Measurements from ENCODE around the gene NLGN1. TPM values are rescaled to one million over a fixed set of nuclear protein-coding genes. Genes with fewer than 3 reads are reported as not detected.

Gene NLGN1
- polyA plus RNA-seq, 2 of the 4 experiments (the other 2 are of a cell fraction) = not detected

DNA sequence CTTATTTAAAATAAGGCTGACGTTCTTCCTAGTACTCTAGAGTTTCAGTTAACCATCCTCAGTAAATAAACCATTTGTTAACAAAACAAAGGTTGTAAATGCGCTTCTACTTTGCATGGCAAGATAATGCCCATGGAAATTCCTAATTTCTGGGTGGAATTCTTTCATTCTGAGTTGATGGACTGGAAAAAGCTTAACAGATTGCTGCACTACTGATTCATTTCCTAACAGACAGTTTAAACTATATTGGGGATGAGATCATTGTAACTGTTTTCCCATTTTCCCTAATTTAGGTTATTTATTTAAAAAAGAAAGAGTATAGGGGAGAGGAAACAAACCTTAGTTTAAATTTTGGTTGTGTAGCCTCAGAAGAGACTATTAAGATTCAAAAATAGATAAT is 342.2 kb downstream of the NLGN1 start:
- FAIRE-seq = no peak

DNA sequence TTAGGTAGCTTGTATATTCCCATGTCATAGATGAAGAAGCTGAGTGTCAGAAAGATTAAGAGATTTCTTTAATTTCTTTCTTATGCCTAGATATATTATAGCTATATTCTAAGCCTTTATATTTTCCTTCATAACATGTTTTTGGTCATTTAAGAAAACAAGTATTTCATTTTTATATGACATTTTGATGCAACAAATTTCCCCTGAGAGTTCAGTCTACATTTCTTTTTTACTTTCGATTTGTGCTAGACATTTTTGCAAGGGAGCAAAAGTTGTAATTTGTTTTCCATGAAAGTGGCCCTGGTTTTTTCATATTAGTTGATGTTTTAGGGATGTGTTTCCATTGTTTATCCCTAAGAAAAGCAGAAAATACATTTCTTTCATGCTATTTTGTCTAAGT is 344.9 kb downstream of the NLGN1 start:
- no peak for ATAC-seq
- WGBS (ENCODE audit: missing lambda C conversion rate) = 3% methylated on average over 1 of the region's 1 CpG
- TF ChIP-seq KDM1A (IDR thresholded peaks at IDR 0.05; ENCODE audit: low read depth) = no peak
- no peak for TF ChIP-seq ZSCAN20 (CRISPR knock-in tag; IDR thresholded peaks at IDR 0.05)
- no peak for TF ChIP-seq NFE2L2 (conservative IDR thresholded peaks at IDR 0.05; ENCODE audit: low read length)
- no peak for TF ChIP-seq CEBPB (IDR thresholded peaks at IDR 0.05)
- TF ChIP-seq, protein P1, sequence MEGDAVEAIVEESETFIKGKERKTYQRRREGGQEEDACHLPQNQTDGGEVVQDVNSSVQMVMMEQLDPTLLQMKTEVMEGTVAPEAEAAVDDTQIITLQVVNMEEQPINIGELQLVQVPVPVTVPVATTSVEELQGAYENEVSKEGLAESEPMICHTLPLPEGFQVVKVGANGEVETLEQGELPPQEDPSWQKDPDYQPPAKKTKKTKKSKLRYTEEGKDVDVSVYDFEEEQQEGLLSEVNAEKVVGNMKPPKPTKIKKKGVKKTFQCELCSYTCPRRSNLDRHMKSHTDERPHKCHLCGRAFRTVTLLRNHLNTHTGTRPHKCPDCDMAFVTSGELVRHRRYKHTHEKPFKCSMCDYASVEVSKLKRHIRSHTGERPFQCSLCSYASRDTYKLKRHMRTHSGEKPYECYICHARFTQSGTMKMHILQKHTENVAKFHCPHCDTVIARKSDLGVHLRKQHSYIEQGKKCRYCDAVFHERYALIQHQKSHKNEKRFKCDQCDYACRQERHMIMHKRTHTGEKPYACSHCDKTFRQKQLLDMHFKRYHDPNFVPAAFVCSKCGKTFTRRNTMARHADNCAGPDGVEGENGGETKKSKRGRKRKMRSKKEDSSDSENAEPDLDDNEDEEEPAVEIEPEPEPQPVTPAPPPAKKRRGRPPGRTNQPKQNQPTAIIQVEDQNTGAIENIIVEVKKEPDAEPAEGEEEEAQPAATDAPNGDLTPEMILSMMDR (IDR thresholded peaks at IDR 0.05) = no peak
- no peak for TF ChIP-seq RNF2 (IDR thresholded peaks at IDR 0.05; ENCODE audit: borderline replicate concordance, low read depth)
- TF ChIP-seq, protein P2, sequence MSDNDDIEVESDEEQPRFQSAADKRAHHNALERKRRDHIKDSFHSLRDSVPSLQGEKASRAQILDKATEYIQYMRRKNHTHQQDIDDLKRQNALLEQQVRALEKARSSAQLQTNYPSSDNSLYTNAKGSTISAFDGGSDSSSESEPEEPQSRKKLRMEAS (IDR thresholded peaks at IDR 0.05) = no peak
- no peak for TF ChIP-seq CBX2 (IDR thresholded peaks at IDR 0.05; ENCODE audit: borderline replicate concordance, low read depth)
- no peak for TF ChIP-seq RARB (CRISPR knock-in tag; IDR thresholded peaks at IDR 0.05)
- TF ChIP-seq POLR2AphosphoS2 (conservative IDR thresholded peaks at IDR 0.05; ENCODE audit: low read length) = no peak
- no peak for TF ChIP-seq HOXB5 (CRISPR knock-in tag; IDR thresholded peaks at IDR 0.05)
- no peak for TF ChIP-seq FOXS1 (CRISPR knock-in tag; IDR thresholded peaks at IDR 0.05)
- H3K4me2 ChIP-seq = peak overlapping the region; percentile 19; the same call in 1 of the 3 replicates
- H3K27ac ChIP-seq = no peak overlapping the region
- no peaks in the 10 kb centered on the region for H3K9me3 ChIP-seq
- POLR2A ChIA-PET = no interaction called here
- H3K4me3 ChIP-seq = no peak overlapping the region
- DNase-seq (ENCODE audit: low read depth in 1 of 2, low spot score in 1 of 2) = no peak
- H3K4me1 ChIP-seq = no peaks in the 10 kb centered on the region
- CTCF ChIA-PET = interaction anchor here (0.9 kb wide), 1 partner anchor 10 kb away, joined by 3 read pairs; no protein-coding TSS in a partner anchor
- FAIRE-seq = no peak

More for the DNA sequence above, 342.2 kb downstream of the NLGN1 start:
- Histone ChIP-seq H3K4me2 (no peak overlapping the region), H3K4me1 (no peaks in the 10 kb centered on the region), H3K9me3 (no peaks in the 10 kb centered on the region), H3K27ac (no peak overlapping the region), H3K4me3 (no peak overlapping the region)
- no peak for ATAC-seq
- POLR2A ChIA-PET = no interaction called here
- CTCF ChIA-PET = no interaction called here
- TF ChIP-seq PHF8 (IDR thresholded peaks at IDR 0.05; ENCODE audit: borderline replicate concordance, low read depth) = no peak
- no peak for TF ChIP-seq MAZ (IDR thresholded peaks at IDR 0.05; ENCODE audit: borderline replicate concordance, low read depth, low read length)
- TF ChIP-seq, protein P2 (IDR thresholded peaks at IDR 0.05) = no peak
- no peak for TF ChIP-seq CHD4 (IDR thresholded peaks at IDR 0.05; ENCODE audit: borderline replicate concordance)
- no peak for TF ChIP-seq ZFP36 (IDR thresholded peaks at IDR 0.05; ENCODE audit: borderline replicate concordance, partially characterized antibody)
- TF ChIP-seq, protein P3, sequence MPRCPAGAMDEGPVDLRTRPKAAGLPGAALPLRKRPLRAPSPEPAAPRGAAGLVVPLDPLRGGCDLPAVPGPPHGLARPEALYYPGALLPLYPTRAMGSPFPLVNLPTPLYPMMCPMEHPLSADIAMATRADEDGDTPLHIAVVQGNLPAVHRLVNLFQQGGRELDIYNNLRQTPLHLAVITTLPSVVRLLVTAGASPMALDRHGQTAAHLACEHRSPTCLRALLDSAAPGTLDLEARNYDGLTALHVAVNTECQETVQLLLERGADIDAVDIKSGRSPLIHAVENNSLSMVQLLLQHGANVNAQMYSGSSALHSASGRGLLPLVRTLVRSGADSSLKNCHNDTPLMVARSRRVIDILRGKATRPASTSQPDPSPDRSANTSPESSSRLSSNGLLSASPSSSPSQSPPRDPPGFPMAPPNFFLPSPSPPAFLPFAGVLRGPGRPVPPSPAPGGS (IDR thresholded peaks at IDR 0.05) = no peak
- no peak for TF ChIP-seq HEYL (CRISPR knock-in tag; IDR thresholded peaks at IDR 0.05)
- no peak for TF ChIP-seq CEBPB (IDR thresholded peaks at IDR 0.05)
- no peak for TF ChIP-seq RCOR1 (IDR thresholded peaks at IDR 0.05; ENCODE audit: low read depth, low read length)
- TF ChIP-seq EP300 (IDR thresholded peaks at IDR 0.05) = no peak
- TF ChIP-seq KDM1A (IDR thresholded peaks at IDR 0.05; ENCODE audit: low read depth) = no peak
- TF ChIP-seq HDAC2 (IDR thresholded peaks at IDR 0.05) = no peak
- no peak for TF ChIP-seq GATA3 (IDR thresholded peaks at IDR 0.05; ENCODE audit: borderline replicate concordance)
- no peak for TF ChIP-seq HOXB5 (CRISPR knock-in tag; IDR thresholded peaks at IDR 0.05)
- TF ChIP-seq, protein P1 (IDR thresholded peaks at IDR 0.05) = no peak
- WGBS (ENCODE audit: missing lambda C conversion rate) = 9% methylated on average over 2 of the region's 2 CpGs
- no peak for DNase-seq (ENCODE audit: low read depth in 1 of 2, low spot score in 1 of 2)
